Body of pancreas (tissue), 4 donors: ENCODE results near the gene CNTN2. TPM values are rescaled to one million over a fixed set of nuclear protein-coding genes. Genes with fewer than 3 reads are reported as not detected.

Experiments used
- ATAC-seq: fragments of 150-250 bp; one replicate; pipeline ENCODE4 v1.9.1; 2016
- DNase-seq, 4 donors: peaks; one replicate each; pipeline ENCODE4 v3.0.0-alpha.2; 2019
- H3K27ac ChIP-seq, 4 donors: fragments of 200-600 bp; sonication (generic); 1 replicate in 3 of 4; 2 replicates in 1 of 4; pipeline versions ENCODE4 v1.5.1 to v1.6.1; 2016 to 2019; ENCODE audit warnings: mild to moderate bottlenecking in 1 of 4, mixed read lengths in 1 of 4, moderate library complexity in 1 of 4
- H3K27me3 ChIP-seq, 2 donors: fragments of 200-600 bp; sonication (generic); one replicate each; pipeline ENCODE4 v1.6.0; 2016; ENCODE audit warnings: mild to moderate bottlenecking in 1 of 2
- H3K36me3 ChIP-seq, 2 donors: fragments of 200-600 bp; sonication (generic); replicated peaks in 1 of 2; 2 replicates each; pipeline ENCODE4 v1.5.1; 2016; ENCODE audit warnings: low read depth in 2 of 2; ENCODE audit not compliant: insufficient read depth in 1 of 2
- H3K4me1 ChIP-seq: fragments of 200-600 bp; sonication (generic); one replicate; pipeline ENCODE4 v1.6.0; 2016
- H3K4me3 ChIP-seq, 2 donors: fragments of 200-600 bp; sonication (generic); 1 replicate in 1 of 2; 2 replicates in 1 of 2; pipeline ENCODE4 v1.5.1; 2016 to 2019
- H3K9me3 ChIP-seq, 3 donors: fragments of 200-600 bp; sonication (generic); 1 replicate in 2 of 3; 2 replicates in 1 of 3; pipeline ENCODE4 v1.5.1; 2016
- CTCF ChIP-seq, 7 experiments: fragments of 450-650 bp in 4 of 7; fragments of 200-600 bp in 3 of 7; sonication (generic) in 3 of 7; IDR thresholded peaks; one replicate each; pipeline ENCODE4 v1.5.1; 2016 to 2019; ENCODE audit warnings: antibody characterized with exemption in 7 of 7
- POLR2A ChIP-seq, 3 donors: fragments of 450-650 bp; IDR thresholded peaks; one replicate each; pipeline ENCODE4 v1.6.1; 2016; ENCODE audit warnings: antibody characterized with exemption in 3 of 3, mild to moderate bottlenecking in 2 of 3
- WGBS, 2 donors: methylation state at CpG; one replicate each; pipeline ENCODE4 v1.1.5; 2017; 5-methylcytosine and 5-hydroxymethylcytosine counted together
- intact Hi-C: fragments of 100-400 bp; cut with DNase I; formaldehyde crosslinking; loops from one replicate; pipeline ENCODE4 v1.15.1; 2023
- total RNA-seq, 2 donors: library from RNA; depleted of rRNA; stranded (reverse); fragments of >200 nt; gene quantifications; one replicate each; pipeline ENCODE4 v1.1.0, GENCODE V29; 2016

CNTN2 gene
- total RNA-seq, 2 donors from 2014 or later, result not detected

DNA sequence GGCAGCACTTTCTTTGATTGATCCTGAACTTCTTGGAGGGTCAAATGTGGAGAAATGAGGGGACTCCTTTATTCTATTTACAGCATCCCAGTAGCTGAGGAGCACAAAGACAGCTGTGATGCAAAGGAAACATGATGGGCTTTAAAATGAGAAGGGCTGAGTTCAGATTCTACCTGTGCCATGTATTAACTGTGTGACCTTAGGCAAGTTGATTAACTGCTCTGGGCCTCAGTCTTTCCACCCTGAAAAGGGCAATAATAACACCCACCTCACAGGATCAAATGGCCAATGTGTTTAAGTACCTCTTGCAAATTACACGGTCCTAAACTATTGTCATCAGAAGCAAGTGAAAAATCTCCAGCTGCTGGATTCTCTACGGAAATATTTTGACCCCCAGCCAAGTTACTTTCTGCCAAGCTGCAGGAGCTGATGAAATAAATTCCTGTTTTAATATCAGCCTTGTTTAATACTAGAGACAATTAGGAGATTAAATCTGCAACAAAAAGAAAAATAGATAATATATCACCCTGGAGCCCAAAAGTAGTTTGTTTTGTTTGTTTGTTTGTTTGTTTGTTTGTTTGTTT lies 25.5 kb downstream of the CNTN2 start:
- WGBS, 2 donors, result 0 to 12% methylated on average over 2 of the region's 2 CpGs
- Histone ChIP-seq H3K9me3 (no peaks in the 10 kb centered on the region), H3K36me3 (no peaks in the 10 kb centered on the region), H3K4me3 (no peak overlapping the region), H3K27me3 (no peaks in the 10 kb centered on the region), H3K27ac (no peak overlapping the region), H3K4me1 (peaks cover 5% of the 10 kb centered on the region)
- no peak for ATAC-seq
- no peak for DNase-seq
- TF ChIP-seq CTCF (IDR thresholded peaks at IDR 0.05), result no peak
- no peak for TF ChIP-seq POLR2A (IDR thresholded peaks at IDR 0.05)
- intact Hi-C loops, result no loop called here

DNA sequence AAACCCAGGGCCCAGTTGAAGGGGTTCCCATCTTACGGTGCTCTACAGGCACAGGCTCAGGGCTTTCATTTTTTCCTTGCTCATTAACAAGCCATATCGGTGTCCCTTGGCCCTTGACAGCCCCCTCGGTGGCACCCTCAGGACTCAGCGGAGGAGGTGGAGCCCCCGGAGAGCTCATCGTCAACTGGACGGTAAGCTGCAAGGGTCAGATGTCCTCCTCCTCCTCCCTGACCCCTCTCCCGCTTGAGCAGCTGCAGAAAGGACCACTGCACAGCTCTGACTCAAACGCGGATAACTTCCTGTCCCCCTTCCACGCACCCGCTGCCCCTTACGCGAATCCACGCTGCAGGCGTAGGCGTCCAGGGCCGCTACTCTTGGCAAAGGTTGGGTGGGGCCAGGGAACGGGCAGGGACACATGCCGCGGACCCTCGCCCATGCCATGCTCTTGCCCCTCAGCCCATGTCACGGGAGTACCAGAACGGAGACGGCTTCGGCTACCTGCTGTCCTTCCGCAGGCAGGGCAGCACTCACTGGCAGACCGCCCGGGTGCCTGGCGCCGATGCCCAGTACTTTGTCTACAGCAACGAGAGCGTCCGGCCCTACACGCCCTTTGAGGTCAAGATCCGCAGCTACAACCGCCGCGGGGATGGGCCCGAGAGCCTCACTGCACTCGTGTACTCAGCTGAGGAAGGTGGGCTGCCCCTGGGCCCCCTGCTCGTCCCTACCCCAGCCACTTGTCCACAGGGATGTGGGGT lies 26.5 kb downstream of the CNTN2 start:
- Histone ChIP-seq H3K4me1 (peaks cover 5% of the 10 kb centered on the region), H3K4me3 (no peak overlapping the region), H3K36me3 (no peaks in the 10 kb centered on the region), H3K27ac (no peak overlapping the region), H3K9me3 (no peaks in the 10 kb centered on the region), H3K27me3 (no peaks in the 10 kb centered on the region)
- DNase-seq (no peak), ATAC-seq (no peak)
- intact Hi-C loops, result no loop called here
- TF ChIP-seq CTCF (IDR thresholded peaks at IDR 0.05) (no peak), POLR2A (IDR thresholded peaks at IDR 0.05) (no peak)
- 86 to 88% methylated on average over 40 of the region's 42 CpGs for WGBS, 2 donors

DNA sequence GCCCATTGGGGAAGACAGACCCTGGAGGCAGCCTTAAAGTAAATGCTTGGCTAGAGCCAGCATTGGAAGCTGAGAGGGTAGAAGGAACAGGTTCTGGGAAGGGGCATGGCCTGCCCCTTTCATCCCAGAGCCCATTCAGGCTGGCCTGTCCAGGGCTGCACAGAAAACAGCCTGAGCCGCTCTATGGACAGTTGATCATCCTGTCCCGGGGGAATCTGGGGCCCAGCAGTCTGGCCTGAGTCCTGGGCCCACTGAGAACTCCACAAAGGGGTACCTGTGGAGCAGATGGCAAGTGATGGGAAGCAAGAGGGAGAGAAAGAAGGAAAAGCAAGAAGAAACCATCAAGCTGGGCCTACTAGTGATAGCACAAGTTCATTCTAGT lies 28.0 kb downstream of the CNTN2 start:
- DNase-seq (no peak), ATAC-seq (no peak)
- 83 to 100% methylated on average over 2 of the region's 2 CpGs for WGBS, 2 donors
- TF ChIP-seq CTCF (IDR thresholded peaks at IDR 0.05), result no peak
- TF ChIP-seq POLR2A (IDR thresholded peaks at IDR 0.05), result no peak
- no peaks in the 10 kb centered on the region for H3K9me3 ChIP-seq
- H3K27ac ChIP-seq, result no peak overlapping the region
- H3K27me3 ChIP-seq, result no peaks in the 10 kb centered on the region
- peaks cover 5% of the 10 kb centered on the region for H3K4me1 ChIP-seq
- intact Hi-C loops, result no loop called here
- no peaks in the 10 kb centered on the region for H3K36me3 ChIP-seq
- no peak overlapping the region for H3K4me3 ChIP-seq

GRCh38 chr1:205071801-205072200 lies 28.8 kb downstream of the CNTN2 start:
- WGBS, 2 donors, result 75 to 77% methylated on average over 5 to 12 of the region's 12 CpGs
- ATAC-seq, result no peak
- no peaks in the 10 kb centered on the region for H3K36me3 ChIP-seq
- no peak for TF ChIP-seq POLR2A (IDR thresholded peaks at IDR 0.05)
- no peak for TF ChIP-seq CTCF (IDR thresholded peaks at IDR 0.05)
- H3K27ac ChIP-seq, result no peak overlapping the region
- H3K27me3 ChIP-seq, result no peaks in the 10 kb centered on the region
- H3K4me3 ChIP-seq, result no peak overlapping the region
- H3K9me3 ChIP-seq, result no peaks in the 10 kb centered on the region
- H3K4me1 ChIP-seq, result peaks cover 5% of the 10 kb centered on the region
- intact Hi-C loops, result no loop called here
- no peak for DNase-seq

DNA sequence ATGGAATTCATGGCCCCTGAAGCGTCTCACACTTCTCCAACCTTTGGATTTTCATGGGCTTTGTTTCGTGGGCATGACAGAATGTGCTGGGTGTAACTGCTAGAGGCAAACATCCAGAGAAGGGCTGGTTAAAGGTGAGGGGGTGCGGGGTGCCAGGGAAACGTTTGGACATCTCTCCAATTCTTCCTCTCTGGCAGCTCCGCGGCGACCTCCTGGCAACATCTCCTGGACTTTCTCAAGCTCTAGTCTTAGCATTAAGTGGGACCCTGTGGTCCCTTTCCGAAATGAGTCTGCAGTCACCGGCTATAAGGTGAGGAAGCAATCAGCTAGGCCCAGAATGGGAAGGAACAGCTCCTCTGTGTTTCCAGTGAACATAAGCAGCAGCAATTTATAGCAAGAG lies 29.3 kb downstream of the CNTN2 start:
- Histone ChIP-seq H3K4me3 (no peak overlapping the region), H3K27me3 (no peaks in the 10 kb centered on the region), H3K27ac (no peak overlapping the region), H3K36me3 (no peaks in the 10 kb centered on the region), H3K9me3 (no peaks in the 10 kb centered on the region), H3K4me1 (peaks cover 5% of the 10 kb centered on the region)
- no peak for ATAC-seq
- intact Hi-C loops, result no loop called here
- 75 to 84% methylated on average over 9 of the region's 9 CpGs for WGBS, 2 donors
- no peak for TF ChIP-seq POLR2A (IDR thresholded peaks at IDR 0.05)
- TF ChIP-seq CTCF (IDR thresholded peaks at IDR 0.05), result no peak
- no peak for DNase-seq
